HepG2 (cell line): ENCODE results near the gene NRL. TPM values are rescaled to one million over a fixed set of nuclear protein-coding genes. Genes with fewer than 3 reads are reported as not detected.

ENCODE experiments used
- AHR ChIP-seq: IDR thresholded peaks from 2 replicates; pipeline ENCODE4 v1.6.1; 2018; ENCODE audit warnings: missing genetic modification reagents, missing compliant biosample characterization
- ARNT ChIP-seq: fragments of 450-650 bp; IDR thresholded peaks from 2 replicates; pipeline ENCODE4 v1.6.1; 2017
- FOXJ3 ChIP-seq: sonication (generic); formaldehyde crosslinking; IDR thresholded peaks from 2 replicates; pipeline ENCODE4 v1.4.0; 2020; ENCODE audit warnings: missing genetic modification reagents, mild to moderate bottlenecking, borderline replicate concordance
- HOXD1 ChIP-seq: sonication (generic); formaldehyde crosslinking; IDR thresholded peaks from 2 replicates; pipeline ENCODE4 v1.5.0; 2020; ENCODE audit warnings: missing genetic modification reagents
- ISL2 ChIP-seq: sonication (generic); formaldehyde crosslinking; IDR thresholded peaks from 2 replicates; pipeline ENCODE4 v1.5.0; 2020; ENCODE audit warnings: missing genetic modification reagents
- KDM5A ChIP-seq: fragments of 200-600 bp; sonication (generic); IDR thresholded peaks from 2 replicates; pipeline ENCODE4 v1.7.0; 2018; ENCODE audit warnings: antibody characterized with exemption, mild to moderate bottlenecking, low read length, borderline replicate concordance
- MED1 ChIP-seq: sonication (generic); formaldehyde crosslinking; IDR thresholded peaks from 2 replicates; pipeline ENCODE4 v1.4.0; 2020; ENCODE audit warnings: missing genetic modification reagents
- MEIS1 ChIP-seq: sonication (generic); formaldehyde crosslinking; IDR thresholded peaks from 2 replicates; pipeline ENCODE4 v1.9.0; 2021; ENCODE audit warnings: mild to moderate bottlenecking, missing genetic modification reagents, moderate library complexity, borderline replicate concordance
- PHB2 ChIP-seq: fragments of 450-650 bp; IDR thresholded peaks from 2 replicates; pipeline ENCODE4 v1.6.1; 2018; ENCODE audit not compliant: partially characterized antibody
- WIZ ChIP-seq: sonication (generic); formaldehyde crosslinking; IDR thresholded peaks from 2 replicates; pipeline ENCODE4 v1.5.1; 2020; ENCODE audit warnings: mild to moderate bottlenecking, missing genetic modification reagents
- ZNF460 ChIP-seq: sonication (generic); formaldehyde crosslinking; IDR thresholded peaks from 2 replicates; pipeline ENCODE4 v1.5.1; 2020; ENCODE audit warnings: missing genetic modification reagents, mild to moderate bottlenecking, borderline replicate concordance
- ZNF644 ChIP-seq: IDR thresholded peaks from 2 replicates; pipeline ENCODE4 v1.6.1; 2016; ENCODE audit warnings: low read depth
- ZNF772 ChIP-seq: sonication (generic); formaldehyde crosslinking; IDR thresholded peaks from 2 replicates; pipeline ENCODE4 v1.5.0; 2020; ENCODE audit warnings: mild to moderate bottlenecking, missing genetic modification reagents
- ZSCAN12 ChIP-seq: sonication (generic); formaldehyde crosslinking; IDR thresholded peaks from 2 replicates; pipeline ENCODE4 v1.9.0; 2021; ENCODE audit warnings: mild to moderate bottlenecking, missing genetic modification reagents
- polyA plus RNA-seq, 8 experiments: library from polyadenylated mRNA; depleted of rRNA in 3 of 8; stranded (reverse) in 7 of 8; unstranded in 1 of 8; fragments of >200 nt; fragmentation: Illumina TruSeq in 4 of 8; extraction: Trizol in 4 of 8; gene quantifications; 2 replicates each; pipeline versions ENCODE4 v1.2.1 to v1.2.3, GENCODE V29; 2011 to 2016; ENCODE audit warnings: low read depth in 4 of 8, missing spikeins in 1 of 8, mixed read lengths in 1 of 8; ENCODE audit not compliant: insufficient read depth in 1 of 8
- total RNA-seq, 5 experiments: library from RNA; depleted of rRNA; stranded (reverse); fragments of >200 nt; fragmentation: Illumina TruSeq; extraction: Trizol; gene quantifications; 2 replicates each; pipeline ENCODE4 v1.2.3, GENCODE V29; 2016; ENCODE audit warnings: low read depth in 1 of 5
- TF ChIP-seq, protein P1 (sequence below): sonication (generic); formaldehyde crosslinking; IDR thresholded peaks from 2 replicates; pipeline ENCODE4 v1.4.0; 2020; ENCODE audit warnings: missing genetic modification reagents, mild to moderate bottlenecking, borderline replicate concordance
- TF ChIP-seq, protein P2 (sequence below), 2 experiments: fragments of 450-650 bp in 1 of 2; sonication (generic) in 1 of 2; formaldehyde crosslinking in 1 of 2; IDR thresholded peaks; 2 replicates each; pipeline versions ENCODE4 v1.6.1 to v1.8.0; 2016 to 2022; ENCODE audit warnings: antibody characterized with exemption in 1 of 2, mild to moderate bottlenecking in 1 of 2, missing genetic modification reagents in 1 of 2
- TF ChIP-seq, protein P3 (sequence below): sonication (generic); formaldehyde crosslinking; IDR thresholded peaks from 2 replicates; pipeline ENCODE4 v1.4.0; 2020; ENCODE audit warnings: low read depth, mild to moderate bottlenecking, missing genetic modification reagents

The NRL gene
- total and polyA plus RNA-seq, 2 of the 13 experiments (the other 11 are each of a cell fraction or from before 2014, with no cell fraction given) = 2.5 to 4.7 TPM

DNA sequence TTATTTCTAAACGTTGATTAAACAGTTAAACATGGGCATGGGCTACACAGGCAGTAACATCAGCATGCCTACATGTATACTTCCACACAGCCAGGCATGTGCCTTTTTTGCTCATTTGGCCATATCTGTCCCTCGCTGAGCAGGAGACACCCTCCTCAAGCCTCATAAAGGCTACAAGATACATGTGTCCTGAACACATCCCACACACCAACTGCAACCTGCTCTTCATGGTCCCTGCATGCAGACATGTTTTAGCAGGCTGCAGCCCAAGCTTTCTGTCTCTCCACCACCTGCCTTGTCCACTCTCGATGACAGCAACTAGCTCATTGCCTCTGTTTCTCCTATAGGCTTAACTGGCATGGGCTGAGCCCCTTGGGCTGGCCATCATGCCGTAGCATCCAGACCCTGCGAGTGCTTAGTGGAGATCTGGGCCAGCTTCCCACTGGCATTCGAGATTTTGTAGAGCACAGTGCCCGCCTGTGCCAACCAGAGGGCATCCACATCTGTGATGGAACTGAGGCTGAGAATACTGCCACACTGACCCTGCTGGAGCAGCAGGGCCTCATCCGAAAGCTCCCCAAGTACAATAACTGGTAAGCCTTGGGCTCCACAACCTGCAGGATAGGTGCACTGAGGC is 18.1 kb downstream of the NRL start (continued):
- TF ChIP-seq, protein P1, sequence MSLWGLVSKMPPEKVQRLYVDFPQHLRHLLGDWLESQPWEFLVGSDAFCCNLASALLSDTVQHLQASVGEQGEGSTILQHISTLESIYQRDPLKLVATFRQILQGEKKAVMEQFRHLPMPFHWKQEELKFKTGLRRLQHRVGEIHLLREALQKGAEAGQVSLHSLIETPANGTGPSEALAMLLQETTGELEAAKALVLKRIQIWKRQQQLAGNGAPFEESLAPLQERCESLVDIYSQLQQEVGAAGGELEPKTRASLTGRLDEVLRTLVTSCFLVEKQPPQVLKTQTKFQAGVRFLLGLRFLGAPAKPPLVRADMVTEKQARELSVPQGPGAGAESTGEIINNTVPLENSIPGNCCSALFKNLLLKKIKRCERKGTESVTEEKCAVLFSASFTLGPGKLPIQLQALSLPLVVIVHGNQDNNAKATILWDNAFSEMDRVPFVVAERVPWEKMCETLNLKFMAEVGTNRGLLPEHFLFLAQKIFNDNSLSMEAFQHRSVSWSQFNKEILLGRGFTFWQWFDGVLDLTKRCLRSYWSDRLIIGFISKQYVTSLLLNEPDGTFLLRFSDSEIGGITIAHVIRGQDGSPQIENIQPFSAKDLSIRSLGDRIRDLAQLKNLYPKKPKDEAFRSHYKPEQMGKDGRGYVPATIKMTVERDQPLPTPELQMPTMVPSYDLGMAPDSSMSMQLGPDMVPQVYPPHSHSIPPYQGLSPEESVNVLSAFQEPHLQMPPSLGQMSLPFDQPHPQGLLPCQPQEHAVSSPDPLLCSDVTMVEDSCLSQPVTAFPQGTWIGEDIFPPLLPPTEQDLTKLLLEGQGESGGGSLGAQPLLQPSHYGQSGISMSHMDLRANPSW (CRISPR knock-in tag) = no peak
- TF ChIP-seq ZNF460 (CRISPR knock-in tag) (no peak), ZNF644 (CRISPR knock-in tag) (no peak), KDM5A (no peak), ISL2 (CRISPR knock-in tag) (no peak), MED1 (CRISPR knock-in tag) (peak; percentile 42; the same call in 1 of the 2 replicates), PHB2 (no peak), MEIS1 (CRISPR knock-in tag) (peak; percentile 69; the same call in 1 of the 2 replicates), FOXJ3 (CRISPR knock-in tag) (no peak), AHR (no peak), ZSCAN12 (CRISPR knock-in tag) (no peak), ZNF772 (CRISPR knock-in tag) (no peak; the same call in 1 of the 2 replicates), HOXD1 (CRISPR knock-in tag) (no peak), WIZ (CRISPR knock-in tag) (peak; percentile 24; the same call in 1 of the 2 replicates), ARNT (no peak)
- TF ChIP-seq, protein P2, sequence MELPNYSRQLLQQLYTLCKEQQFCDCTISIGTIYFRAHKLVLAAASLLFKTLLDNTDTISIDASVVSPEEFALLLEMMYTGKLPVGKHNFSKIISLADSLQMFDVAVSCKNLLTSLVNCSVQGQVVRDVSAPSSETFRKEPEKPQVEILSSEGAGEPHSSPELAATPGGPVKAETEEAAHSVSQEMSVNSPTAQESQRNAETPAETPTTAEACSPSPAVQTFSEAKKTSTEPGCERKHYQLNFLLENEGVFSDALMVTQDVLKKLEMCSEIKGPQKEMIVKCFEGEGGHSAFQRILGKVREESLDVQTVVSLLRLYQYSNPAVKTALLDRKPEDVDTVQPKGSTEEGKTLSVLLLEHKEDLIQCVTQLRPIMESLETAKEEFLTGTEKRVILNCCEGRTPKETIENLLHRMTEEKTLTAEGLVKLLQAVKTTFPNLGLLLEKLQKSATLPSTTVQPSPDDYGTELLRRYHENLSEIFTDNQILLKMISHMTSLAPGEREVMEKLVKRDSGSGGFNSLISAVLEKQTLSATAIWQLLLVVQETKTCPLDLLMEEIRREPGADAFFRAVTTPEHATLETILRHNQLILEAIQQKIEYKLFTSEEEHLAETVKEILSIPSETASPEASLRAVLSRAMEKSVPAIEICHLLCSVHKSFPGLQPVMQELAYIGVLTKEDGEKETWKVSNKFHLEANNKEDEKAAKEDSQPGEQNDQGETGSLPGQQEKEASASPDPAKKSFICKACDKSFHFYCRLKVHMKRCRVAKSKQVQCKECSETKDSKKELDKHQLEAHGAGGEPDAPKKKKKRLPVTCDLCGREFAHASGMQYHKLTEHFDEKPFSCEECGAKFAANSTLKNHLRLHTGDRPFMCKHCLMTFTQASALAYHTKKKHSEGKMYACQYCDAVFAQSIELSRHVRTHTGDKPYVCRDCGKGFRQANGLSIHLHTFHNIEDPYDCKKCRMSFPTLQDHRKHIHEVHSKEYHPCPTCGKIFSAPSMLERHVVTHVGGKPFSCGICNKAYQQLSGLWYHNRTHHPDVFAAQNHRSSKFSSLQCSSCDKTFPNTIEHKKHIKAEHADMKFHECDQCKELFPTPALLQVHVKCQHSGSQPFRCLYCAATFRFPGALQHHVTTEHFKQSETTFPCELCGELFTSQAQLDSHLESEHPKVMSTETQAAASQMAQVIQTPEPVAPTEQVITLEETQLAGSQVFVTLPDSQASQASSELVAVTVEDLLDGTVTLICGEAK (IDR thresholded peaks at IDR 0.05) = no peak
- TF ChIP-seq, protein P2 (CRISPR knock-in tag; IDR thresholded peaks at IDR 0.05) = no peak
- TF ChIP-seq, protein P3, sequence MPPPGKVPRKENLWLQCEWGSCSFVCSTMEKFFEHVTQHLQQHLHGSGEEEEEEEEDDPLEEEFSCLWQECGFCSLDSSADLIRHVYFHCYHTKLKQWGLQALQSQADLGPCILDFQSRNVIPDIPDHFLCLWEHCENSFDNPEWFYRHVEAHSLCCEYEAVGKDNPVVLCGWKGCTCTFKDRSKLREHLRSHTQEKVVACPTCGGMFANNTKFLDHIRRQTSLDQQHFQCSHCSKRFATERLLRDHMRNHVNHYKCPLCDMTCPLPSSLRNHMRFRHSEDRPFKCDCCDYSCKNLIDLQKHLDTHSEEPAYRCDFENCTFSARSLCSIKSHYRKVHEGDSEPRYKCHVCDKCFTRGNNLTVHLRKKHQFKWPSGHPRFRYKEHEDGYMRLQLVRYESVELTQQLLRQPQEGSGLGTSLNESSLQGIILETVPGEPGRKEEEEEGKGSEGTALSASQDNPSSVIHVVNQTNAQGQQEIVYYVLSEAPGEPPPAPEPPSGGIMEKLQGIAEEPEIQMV (CRISPR knock-in tag) = no peak; the same call in 1 of the 2 replicates
